Thyroid gland (tissue), 4 donors: ENCODE results near the gene ATP8A1.

Experiments
- CTCF ChIP-seq, 6 experiments: fragments of 200-600 bp in 3 of 6; fragments of 450-650 bp in 3 of 6; sonication (generic) in 3 of 6; IDR thresholded peaks; one replicate each; pipeline ENCODE4 v1.5.1; 2016 to 2019; ENCODE audit warnings: antibody characterized with exemption in 6 of 6, mild to moderate bottlenecking in 2 of 6, inconsistent platforms in 1 of 6, moderate library complexity in 1 of 6
- POLR2A ChIP-seq, 2 donors: fragments of 450-650 bp; IDR thresholded peaks; one replicate each; pipeline ENCODE4 v1.6.1; 2017; ENCODE audit warnings: antibody characterized with exemption in 2 of 2, mild to moderate bottlenecking in 2 of 2, moderate library complexity in 1 of 2

- TF ChIP-seq CTCF (IDR thresholded peaks at IDR 0.05) (no peak), POLR2A (IDR thresholded peaks at IDR 0.05) (no peak)
Measured at GRCh38 chr4:42510225-42510624, 146.7 kb downstream of the ATP8A1 start.
